SK-N-MC (cell line): ENCODE results near the gene SSPN.

Experiments used
- EZH2 ChIP-seq: fragments of 200-600 bp; sonication (generic); IDR thresholded peaks from one replicate; pipeline ENCODE4 v1.6.1; 2017; ENCODE audit warnings: antibody characterized with exemption
- FOXP2 ChIP-seq: optimal IDR thresholded peaks from 2 replicates; pipeline ENCODE3; 2011; ENCODE audit warnings: mild to moderate bottlenecking, moderate library complexity; ENCODE audit not compliant: insufficient read depth; ENCODE audit errors: extremely low read length, control extremely low read depth
- POLR2AphosphoS5 ChIP-seq: IDR thresholded peaks from 2 replicates; pipeline ENCODE4 v1.6.1; 2012; ENCODE audit warnings: mild to moderate bottlenecking, low read depth, low read length, borderline replicate concordance

DNA sequence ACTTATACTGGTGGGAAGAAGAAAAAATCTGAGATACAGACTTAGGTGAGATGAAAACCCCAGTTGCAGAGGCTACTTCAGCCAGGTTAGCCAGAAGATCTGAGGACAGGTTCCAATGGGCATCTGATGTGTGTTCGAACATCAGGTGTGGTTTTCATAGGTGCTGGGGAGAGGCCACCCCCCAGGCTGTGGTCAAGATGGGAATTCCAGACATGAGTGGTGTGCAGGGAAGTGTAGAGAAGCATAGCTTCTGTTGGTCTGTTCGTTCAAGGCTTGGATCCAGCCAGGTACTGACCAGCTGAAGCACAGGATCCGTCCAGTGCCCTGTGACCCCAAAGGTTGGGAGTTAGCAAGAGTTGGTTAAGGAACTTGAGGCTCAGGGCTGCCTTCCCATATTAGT lies 85.5 kb downstream of the SSPN start:
- TF ChIP-seq EZH2 (no peak), POLR2AphosphoS5 (no peak), FOXP2 (no peak)
